Upper lobe of right lung (tissue), 1 donor: Measurements from ENCODE around the gene INPPL1. TPM values are rescaled to one million over a fixed set of nuclear protein-coding genes. Genes with fewer than 3 reads are reported as not detected.
A peak's percentile ranks its signal among the peaks of the same experiment; 100 is the strongest.
"Not testable (repeated sequence)": the region's sequence is repeated elsewhere in the genome, so short reads cannot be mapped to it uniquely, and the experiment has no call there.

Experiments used
- ATAC-seq: fragments of 200-7000 bp; cut with Tn5 transposase; one replicate; pipeline ENCODE4 v1.9.1; 2020; ENCODE audit warnings: mild to moderate bottlenecking, moderate library complexity
- DNase-seq: peaks from one replicate; pipeline ENCODE4 v3.0.0-alpha.2; 2020
- H3K27ac ChIP-seq: fragments of 200-600 bp; one replicate; pipeline ENCODE4 v1.8.0; 2022
- H3K27me3 ChIP-seq: fragments of 200-600 bp; one replicate; pipeline ENCODE4 v1.8.0; 2022; ENCODE audit warnings: mild to moderate bottlenecking
- H3K36me3 ChIP-seq: fragments of 200-600 bp; one replicate; pipeline ENCODE4 v1.8.0; 2022
- H3K4me1 ChIP-seq: fragments of 200-600 bp; one replicate; pipeline ENCODE4 v1.8.0; 2022
- H3K4me3 ChIP-seq: fragments of 200-600 bp; one replicate; pipeline ENCODE4 v1.8.0; 2022; ENCODE audit warnings: mild to moderate bottlenecking
- H3K9me3 ChIP-seq: fragments of 200-600 bp; one replicate; pipeline ENCODE4 v1.8.0; 2022
- intact Hi-C: fragments of 100-400 bp; cut with DNase I; formaldehyde crosslinking; loops from one replicate; pipeline ENCODE4 v1.11.0; 2022
- total RNA-seq: library from RNA; stranded (reverse); fragmentation: NEBNext Ultra II Directional; extraction: Animal tissue kit (Norgen Biotek cat#: 25700); gene quantifications from one replicate; pipeline ENCODE4 v1.2.1, GENCODE V29; 2021
- TF ChIP-seq, protein P1 (sequence below): fragments of 200-600 bp; IDR thresholded peaks from one replicate; pipeline ENCODE4 v1.8.0; 2022; ENCODE audit warnings: antibody characterized with exemption
- donor health status: DM: no; HTN: yes; CAD: no; lungs with severe emphysema.

INPPL1 gene
- total RNA-seq, 1 donor from 2014 or later = 146 TPM

DNA sequence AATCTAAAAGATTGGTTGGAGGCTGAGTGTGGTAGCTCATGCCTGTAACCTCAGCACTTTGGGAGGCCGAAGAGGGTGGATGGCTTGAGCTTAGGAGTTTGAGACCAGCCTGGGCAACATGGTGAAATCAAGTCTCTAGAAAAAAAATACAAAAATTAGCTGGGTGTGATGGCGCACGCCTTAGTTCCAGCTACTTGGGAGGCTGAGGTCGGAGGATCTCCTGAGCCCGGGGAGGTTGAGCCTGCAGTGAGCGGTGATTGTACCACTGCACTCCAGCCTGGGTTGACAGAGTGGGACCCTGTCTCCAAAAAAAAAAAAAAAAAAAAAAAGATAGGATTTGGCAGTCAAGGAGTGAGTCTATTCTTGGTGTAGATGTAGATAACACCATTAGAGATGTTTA, 22.0 kb upstream of the INPPL1 start:
- Histone ChIP-seq H3K27ac (no peak overlapping the region), H3K27me3 (no peaks in the 10 kb centered on the region), H3K4me3 (no peak overlapping the region), H3K9me3 (no peaks in the 10 kb centered on the region), H3K36me3 (no peaks in the 10 kb centered on the region), H3K4me1 (no peaks in the 10 kb centered on the region)
- TF ChIP-seq, protein P1, sequence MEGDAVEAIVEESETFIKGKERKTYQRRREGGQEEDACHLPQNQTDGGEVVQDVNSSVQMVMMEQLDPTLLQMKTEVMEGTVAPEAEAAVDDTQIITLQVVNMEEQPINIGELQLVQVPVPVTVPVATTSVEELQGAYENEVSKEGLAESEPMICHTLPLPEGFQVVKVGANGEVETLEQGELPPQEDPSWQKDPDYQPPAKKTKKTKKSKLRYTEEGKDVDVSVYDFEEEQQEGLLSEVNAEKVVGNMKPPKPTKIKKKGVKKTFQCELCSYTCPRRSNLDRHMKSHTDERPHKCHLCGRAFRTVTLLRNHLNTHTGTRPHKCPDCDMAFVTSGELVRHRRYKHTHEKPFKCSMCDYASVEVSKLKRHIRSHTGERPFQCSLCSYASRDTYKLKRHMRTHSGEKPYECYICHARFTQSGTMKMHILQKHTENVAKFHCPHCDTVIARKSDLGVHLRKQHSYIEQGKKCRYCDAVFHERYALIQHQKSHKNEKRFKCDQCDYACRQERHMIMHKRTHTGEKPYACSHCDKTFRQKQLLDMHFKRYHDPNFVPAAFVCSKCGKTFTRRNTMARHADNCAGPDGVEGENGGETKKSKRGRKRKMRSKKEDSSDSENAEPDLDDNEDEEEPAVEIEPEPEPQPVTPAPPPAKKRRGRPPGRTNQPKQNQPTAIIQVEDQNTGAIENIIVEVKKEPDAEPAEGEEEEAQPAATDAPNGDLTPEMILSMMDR = no peak
- intact Hi-C loops = no loop called here
- ATAC-seq = no peak
- DNase-seq = no peak

DNA sequence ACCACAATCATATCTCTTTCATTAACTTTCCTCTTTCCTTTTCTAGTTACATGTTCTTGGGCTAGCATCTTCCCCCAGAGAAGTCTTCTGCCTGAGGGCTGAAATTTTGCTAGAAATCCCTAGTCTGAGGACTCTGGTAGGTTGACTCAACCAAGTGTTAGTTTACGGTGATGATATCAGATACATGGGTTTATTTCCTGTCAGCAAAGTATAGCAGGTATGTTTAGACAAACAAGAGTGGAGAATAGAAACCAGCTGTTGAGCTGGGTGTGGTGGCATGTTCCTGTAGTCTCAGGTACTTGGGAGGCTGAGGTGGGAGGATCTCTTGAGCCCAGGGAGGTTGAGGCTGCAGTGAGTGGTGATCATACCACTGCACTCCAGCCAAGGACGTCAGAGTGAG, 21.4 kb upstream of the INPPL1 start:
- Histone ChIP-seq H3K27ac (no peak overlapping the region), H3K36me3 (no peaks in the 10 kb centered on the region), H3K9me3 (no peaks in the 10 kb centered on the region), H3K4me3 (no peak overlapping the region), H3K27me3 (no peaks in the 10 kb centered on the region), H3K4me1 (no peaks in the 10 kb centered on the region)
- DNase-seq = no peak
- no peak for ATAC-seq
- TF ChIP-seq, protein P1 = no peak
- intact Hi-C loops = no loop called here

DNA sequence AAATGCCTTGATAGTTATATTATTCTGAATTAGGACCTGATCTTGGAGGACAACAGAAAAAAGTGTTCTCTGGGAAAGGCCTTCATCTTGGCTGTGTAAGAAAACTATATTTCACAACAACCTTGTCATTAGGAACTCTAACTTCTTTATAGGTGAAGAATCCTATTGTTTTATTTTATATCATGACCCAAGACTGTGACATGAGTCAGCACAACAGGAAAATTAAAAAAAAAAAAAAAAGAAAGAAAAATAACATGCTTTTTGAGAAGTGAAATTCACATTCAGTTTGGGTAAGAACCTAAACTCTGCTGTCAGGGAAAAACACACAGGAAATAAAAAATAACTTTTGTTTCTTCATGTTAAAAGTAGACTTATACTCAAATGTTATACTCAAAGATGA, 19.7 kb upstream of the INPPL1 start:
- intact Hi-C loops = no loop called here
- H3K27me3 ChIP-seq = no peaks in the 10 kb centered on the region
- TF ChIP-seq, protein P1 = no peak
- no peak overlapping the region for H3K4me3 ChIP-seq
- H3K4me1 ChIP-seq = no peaks in the 10 kb centered on the region
- DNase-seq (no peak), ATAC-seq (no peak)
- H3K27ac ChIP-seq = no peak overlapping the region
- no peaks in the 10 kb centered on the region for H3K36me3 ChIP-seq
- H3K9me3 ChIP-seq = no peaks in the 10 kb centered on the region

DNA sequence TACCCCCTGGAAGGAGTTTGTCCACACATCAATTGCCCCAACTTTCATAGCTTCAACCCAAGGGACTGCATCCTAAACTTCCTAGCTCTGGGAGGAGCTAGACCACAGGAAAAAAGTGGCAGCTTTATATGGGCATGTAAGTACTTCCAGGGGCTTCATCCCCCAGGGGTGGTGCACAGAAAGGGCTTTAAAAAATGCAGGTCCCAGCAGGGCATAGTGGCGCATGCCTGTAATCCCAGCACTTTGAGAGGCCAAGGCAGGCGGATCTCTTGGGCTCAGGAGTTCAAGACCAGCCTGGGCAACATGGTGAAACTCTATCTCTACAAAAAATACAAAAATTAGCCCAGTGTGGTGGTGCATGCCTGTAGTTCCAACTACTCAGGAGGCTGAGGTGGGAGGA, 17.8 kb upstream of the INPPL1 start:
- ATAC-seq, H3K4me1 ChIP-seq, H3K36me3 ChIP-seq, H3K9me3 ChIP-seq, H3K4me3 ChIP-seq, H3K27me3 ChIP-seq, DNase-seq, intact Hi-C loops, H3K27ac ChIP-seq: not testable (repeated sequence)

DNA sequence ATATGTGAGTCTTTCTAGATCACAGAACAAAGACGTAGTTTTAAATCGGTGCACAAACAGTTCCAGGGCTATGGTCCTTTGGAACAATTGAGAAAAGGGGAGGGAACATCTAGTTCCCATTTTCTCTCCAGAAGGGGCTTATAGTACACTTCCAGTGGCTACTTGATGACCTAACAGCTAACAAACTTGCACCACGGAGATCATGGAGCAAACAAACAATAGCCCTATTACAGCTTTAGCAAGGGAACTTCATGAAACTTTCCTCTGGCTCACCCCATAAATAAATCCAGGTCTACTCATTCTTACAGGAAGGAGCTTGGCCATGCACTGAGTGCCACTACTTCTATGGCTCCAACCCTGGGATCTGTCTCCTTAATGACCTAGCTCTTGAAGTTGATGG, 16.3 kb upstream of the INPPL1 start:
- Histone ChIP-seq H3K27me3 (no peaks in the 10 kb centered on the region), H3K4me1 (no peaks in the 10 kb centered on the region), H3K9me3 (no peaks in the 10 kb centered on the region), H3K36me3 (no peaks in the 10 kb centered on the region), H3K4me3 (no peak overlapping the region), H3K27ac (no peak overlapping the region)
- peak; percentile 65 for ATAC-seq
- intact Hi-C loops = no loop called here
- TF ChIP-seq, protein P1 = no peak
- no peak for DNase-seq

DNA sequence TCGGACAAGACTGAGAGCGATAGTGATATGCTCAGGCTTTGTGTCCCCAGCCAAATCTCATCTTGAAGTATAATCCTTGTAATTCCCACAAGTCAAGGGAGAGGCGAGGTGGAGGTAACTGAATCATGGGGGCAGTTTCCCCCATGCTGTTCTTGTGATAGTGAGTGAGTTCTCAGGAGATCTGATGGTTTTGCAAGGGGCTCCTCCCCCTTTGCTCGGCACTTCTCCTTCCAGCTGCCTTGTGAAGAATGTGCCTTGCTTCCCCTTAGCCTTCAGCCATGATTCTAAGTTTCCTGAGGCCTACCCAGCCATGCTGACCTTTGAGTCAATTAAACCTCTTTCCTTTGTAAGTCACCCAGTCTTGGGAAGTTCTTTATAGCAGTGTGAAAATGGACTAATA, 15.5 kb upstream of the INPPL1 start:
- H3K4me1 ChIP-seq = no peaks in the 10 kb centered on the region
- DNase-seq (no peak), ATAC-seq (peak; percentile 70)
- no peak overlapping the region for H3K4me3 ChIP-seq
- no peak overlapping the region for H3K27ac ChIP-seq
- H3K36me3 ChIP-seq = no peaks in the 10 kb centered on the region
- TF ChIP-seq, protein P1 = no peak
- intact Hi-C loops = no loop called here
- H3K27me3 ChIP-seq = no peaks in the 10 kb centered on the region
- H3K9me3 ChIP-seq = no peaks in the 10 kb centered on the region
